Activated T-cell treated with anti-CD3 and anti-CD28 coated beads, Interleukin-2, amount 50 U/mL, for 4 hours (primary cell): Measurements from ENCODE around the gene CD7. TPM values are rescaled to one million over a fixed set of nuclear protein-coding genes. Genes with fewer than 3 reads are reported as not detected.

ENCODE experiments used
- ATAC-seq, 2 donors: fragments of 200-7000 bp; cut with Tn5 transposase; one replicate each; pipeline ENCODE4 v1.10.0; 2021
- DNase-seq: peaks from one replicate; pipeline ENCODE4 v3.0.0-alpha.2; 2020
- H3K27me3 Mint-ChIP-seq: one replicate; pipeline ENCODE4 v1.8.0; 2021; ENCODE audit warnings: low read depth, mixed read lengths
- H3K36me3 Mint-ChIP-seq: one replicate; pipeline ENCODE4 v1.8.0; 2022; ENCODE audit warnings: mixed read lengths; ENCODE audit not compliant: insufficient read depth
- H3K4me1 Mint-ChIP-seq: one replicate; pipeline ENCODE4 v1.8.0; 2021; ENCODE audit warnings: low read depth, mixed read lengths
- H3K4me3 Mint-ChIP-seq: one replicate; pipeline ENCODE4 v1.8.0; 2021; ENCODE audit warnings: mild to moderate bottlenecking, moderate library complexity, mixed read lengths
- H3K9me3 Mint-ChIP-seq: one replicate; pipeline ENCODE4 v1.8.0; 2021; ENCODE audit warnings: mixed read lengths
- total RNA-seq, 3 donors: library from RNA; stranded (reverse); gene quantifications; one replicate each; pipeline ENCODE4 v1.2.1, GENCODE V29; 2021

The CD7 gene
- total RNA-seq, 3 donors from 2014 or later, result 256 to 382 (median 364) TPM

DNA sequence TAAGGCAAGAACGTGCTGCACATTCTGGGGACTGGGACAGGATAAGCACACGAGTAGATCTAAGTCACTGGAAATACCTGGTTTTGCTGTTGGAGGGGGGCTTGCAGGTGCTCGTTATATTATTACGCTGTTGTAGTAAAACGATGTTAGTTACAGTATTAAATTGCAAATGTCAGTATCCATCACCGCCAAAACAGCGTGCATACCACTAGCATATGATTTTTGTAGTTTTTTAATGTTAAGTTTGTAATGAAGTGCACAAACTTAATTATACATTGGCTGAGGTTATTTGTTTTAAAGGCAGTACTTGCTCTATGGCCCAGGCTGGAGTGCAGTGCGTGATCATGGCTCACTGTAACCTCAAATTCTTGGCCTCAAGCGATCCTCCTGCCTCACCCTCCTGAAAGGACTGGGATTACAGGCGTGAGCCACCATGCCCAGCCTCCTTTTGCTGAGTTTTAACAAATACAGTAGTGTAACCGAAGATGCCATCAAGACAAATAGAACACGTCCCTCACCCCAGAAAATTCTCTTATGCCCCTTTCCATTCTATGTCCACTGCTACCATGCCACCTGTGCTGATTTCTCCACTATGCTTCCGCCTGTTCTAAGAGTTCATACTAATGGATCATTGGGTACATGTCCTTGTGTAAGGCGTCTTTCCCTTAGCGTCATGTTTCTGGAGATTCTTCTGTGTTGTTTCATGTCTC is 23.2 kb downstream of the CD7 start:
- H3K4me1 Mint-ChIP-seq, result peaks cover 50% of the 10 kb centered on the region
- peak overlapping the region; percentile 76 for H3K4me3 Mint-ChIP-seq
- no peaks in the 10 kb centered on the region for H3K36me3 Mint-ChIP-seq
- no peak for DNase-seq
- H3K9me3 Mint-ChIP-seq, result no peaks in the 10 kb centered on the region
- ATAC-seq, result no peak
- no peaks in the 10 kb centered on the region for H3K27me3 Mint-ChIP-seq

DNA sequence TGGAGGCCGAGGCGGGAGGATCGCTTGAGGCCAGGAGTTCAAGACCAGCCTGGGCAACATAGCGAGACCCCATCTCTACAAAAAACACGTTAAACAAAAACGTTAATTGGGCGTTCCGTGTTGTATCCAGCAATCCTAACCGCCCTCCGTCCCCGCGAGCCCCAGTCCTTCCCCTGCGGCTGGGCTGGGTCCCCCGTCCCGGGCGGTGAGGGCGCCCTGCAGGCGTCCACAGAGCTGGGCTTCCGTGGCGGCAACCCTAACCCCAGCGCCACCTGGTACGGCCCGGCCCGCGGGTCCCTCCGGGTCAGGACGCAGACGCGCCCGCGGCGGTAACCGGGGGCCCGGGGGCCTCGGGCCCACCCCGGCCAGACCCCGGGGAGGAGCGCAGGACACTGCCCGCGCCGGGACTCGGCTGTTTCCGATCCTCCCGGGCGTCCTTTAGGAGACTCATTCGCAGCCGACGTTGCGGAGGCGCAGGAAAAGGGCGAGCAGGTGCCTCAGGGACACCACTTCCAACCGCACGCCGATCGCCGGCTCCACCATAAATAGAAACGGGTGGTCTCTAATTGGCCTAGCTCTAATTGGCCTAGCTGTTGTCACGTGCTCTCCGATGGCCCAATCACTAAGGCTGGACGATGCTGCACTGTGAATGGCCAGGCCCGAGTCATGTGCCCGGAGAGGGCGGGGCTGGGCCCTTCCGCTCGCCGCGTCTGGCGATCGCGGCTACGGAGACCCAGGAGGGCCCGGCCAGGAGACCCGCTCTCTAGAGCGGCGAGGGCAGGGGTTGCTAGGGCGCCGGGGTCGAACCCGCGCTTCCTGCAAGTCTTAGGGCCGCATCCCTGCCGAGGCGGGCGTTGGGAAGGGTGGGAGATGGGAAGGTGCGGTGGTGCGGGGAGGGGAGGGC is 24.9 kb downstream of the CD7 start:
- H3K27me3 Mint-ChIP-seq, result no peaks in the 10 kb centered on the region
- peak; percentile 93 to 95 for ATAC-seq
- DNase-seq, result peak; percentile 88
- H3K36me3 Mint-ChIP-seq, result no peaks in the 10 kb centered on the region
- peak overlapping the region; percentile 86 for H3K4me3 Mint-ChIP-seq
- no peaks in the 10 kb centered on the region for H3K9me3 Mint-ChIP-seq
- peaks cover 39% of the 10 kb centered on the region for H3K4me1 Mint-ChIP-seq

DNA sequence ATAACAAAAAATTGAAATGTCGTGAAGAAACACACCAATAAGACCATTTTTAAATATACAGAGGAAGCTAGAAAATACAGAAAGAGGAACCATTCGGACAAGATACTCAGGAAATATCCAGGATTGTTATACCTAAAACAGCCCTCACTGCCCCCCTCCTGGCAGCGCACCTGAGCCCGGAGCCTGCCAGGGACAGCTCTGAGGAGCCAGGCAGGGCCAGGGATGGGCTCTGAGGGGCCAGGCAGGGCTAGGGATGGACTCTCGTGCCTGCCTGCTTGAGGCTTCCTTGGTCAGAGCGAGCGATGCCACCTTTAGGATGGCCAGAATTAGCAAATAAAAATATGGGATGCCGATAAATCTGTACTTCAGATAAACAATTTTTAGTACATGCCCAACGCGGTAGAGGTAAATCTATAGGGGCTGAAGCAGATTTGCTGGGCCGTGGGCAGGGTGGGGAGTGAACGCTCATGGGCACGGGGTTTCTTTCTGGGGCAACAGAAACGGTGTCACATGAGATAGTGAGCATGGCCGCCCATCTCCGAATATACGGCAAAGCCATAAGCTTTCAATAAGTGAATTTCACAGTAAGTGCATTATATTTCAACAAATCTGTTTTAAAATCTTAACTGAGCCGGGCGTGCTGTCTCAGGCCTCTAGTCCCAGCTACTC is 25.7 kb downstream of the CD7 start:
- Mint-ChIP-seq H3K27me3 (no peaks in the 10 kb centered on the region), H3K4me1 (peaks cover 32% of the 10 kb centered on the region), H3K36me3 (no peaks in the 10 kb centered on the region), H3K9me3 (no peaks in the 10 kb centered on the region), H3K4me3 (peak overlapping the region; percentile 68)
- DNase-seq (no peak), ATAC-seq (no peak)

DNA sequence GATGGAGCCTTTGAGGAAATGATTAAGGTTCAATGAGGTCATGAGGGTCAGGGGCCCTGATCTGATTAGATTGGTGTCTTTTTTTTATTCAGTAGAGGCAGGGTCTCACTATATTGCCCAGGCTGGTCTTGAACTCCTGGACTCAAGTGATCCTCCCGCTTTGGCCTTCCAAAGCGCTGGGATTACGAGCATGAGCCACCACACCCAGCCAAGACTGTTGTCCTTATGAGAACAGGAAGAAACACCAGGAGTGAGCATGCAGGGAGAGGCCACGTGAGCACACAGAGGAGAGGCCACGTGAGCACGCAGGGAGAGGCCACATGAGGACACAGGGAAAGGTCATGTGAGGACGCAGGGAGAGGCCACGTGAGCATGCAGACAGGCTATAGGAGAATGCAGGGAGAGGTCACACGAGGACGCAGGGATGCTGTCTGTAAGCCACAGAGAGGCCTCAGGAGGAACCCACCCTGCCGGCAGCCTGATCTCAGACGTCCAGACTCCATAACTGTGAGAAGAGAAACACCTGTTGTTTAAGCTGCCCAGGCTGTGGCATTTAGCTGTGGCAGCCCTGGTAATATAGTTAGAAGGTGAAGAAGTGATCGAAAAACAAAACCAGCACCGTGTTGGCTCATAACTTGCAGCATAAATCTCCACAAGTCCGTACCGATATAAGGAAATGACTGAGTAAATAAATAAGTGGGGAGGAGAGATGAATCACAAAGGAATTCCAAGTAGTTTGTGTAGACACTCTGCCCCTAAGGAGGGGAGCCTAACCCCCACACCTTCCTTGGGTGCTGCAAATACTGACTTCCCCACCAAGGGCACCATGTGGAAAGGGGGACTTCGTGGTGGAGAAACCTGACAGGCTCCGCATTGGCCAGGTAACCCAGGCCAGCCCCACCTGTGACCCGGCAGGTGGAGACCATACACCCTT is 29.3 kb downstream of the CD7 start:
- H3K27me3 Mint-ChIP-seq, result no peaks in the 10 kb centered on the region
- no peak overlapping the region for H3K4me3 Mint-ChIP-seq
- DNase-seq, result no peak
- H3K36me3 Mint-ChIP-seq, result no peaks in the 10 kb centered on the region
- no peak for ATAC-seq
- H3K9me3 Mint-ChIP-seq, result no peaks in the 10 kb centered on the region
- peaks cover 15% of the 10 kb centered on the region for H3K4me1 Mint-ChIP-seq

DNA sequence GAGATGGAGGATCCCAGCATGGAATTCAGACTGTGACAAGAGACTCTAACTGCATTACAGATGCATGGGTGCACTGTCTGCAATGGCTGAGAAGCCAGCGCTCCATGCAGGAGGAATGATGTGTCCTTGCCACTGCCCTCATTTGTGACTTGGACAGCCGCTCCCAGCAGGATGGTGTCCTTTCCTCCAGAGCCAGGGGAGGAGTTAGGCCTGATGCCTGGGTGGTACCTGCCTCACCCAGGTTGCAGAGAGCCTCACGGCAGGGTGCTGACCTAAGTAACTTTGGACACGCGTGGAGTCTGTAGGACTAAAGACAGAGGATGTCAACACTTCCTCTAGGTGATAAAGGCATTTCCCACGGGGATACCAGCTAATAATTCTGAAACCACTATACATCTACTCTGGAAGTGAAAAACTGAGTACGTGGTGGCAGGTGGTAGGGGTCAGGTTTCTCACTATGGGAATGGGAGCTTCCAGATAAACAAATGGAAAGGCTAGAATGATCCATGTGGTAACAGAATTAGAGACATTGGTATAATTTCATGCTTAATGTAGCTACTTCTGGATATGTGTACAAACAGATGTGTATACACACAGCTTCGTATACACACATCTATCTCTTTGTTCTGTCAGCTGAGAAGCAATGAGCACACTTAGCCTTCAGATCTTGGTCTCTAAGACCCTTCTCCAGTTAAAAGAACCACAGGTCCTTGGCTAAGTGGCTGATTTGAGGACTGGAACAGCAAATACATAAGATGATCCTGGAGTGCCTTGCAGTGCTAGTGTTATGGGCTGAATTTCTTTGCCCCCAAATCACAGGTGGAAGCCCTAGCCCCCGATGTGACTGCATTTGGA is 30.2 kb downstream of the CD7 start:
- H3K4me1 Mint-ChIP-seq, result peaks cover 15% of the 10 kb centered on the region
- H3K36me3 Mint-ChIP-seq, result no peaks in the 10 kb centered on the region
- ATAC-seq (no peak), DNase-seq (no peak)
- H3K4me3 Mint-ChIP-seq, result no peak overlapping the region
- no peaks in the 10 kb centered on the region for H3K9me3 Mint-ChIP-seq
- no peaks in the 10 kb centered on the region for H3K27me3 Mint-ChIP-seq

DNA sequence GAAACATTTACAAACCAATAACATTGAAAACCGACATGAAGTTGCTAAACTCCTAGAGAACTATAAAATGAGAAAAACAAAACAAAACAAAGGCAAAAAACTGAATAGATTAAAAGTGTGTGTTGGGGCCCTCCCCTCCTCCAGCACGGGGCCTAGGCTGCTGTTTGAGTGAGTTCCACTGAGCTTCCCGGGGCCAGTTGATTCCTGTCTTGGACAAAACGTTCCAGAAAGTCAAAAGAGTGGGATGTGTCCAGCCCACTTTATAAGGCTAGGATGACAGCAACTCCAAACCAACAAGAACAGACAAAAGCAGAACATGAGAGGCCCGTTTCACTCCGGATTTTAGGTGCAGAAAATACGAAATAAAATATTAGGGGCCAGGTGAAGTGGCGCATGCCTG is 32.3 kb downstream of the CD7 start:
- Mint-ChIP-seq H3K27me3 (no peaks in the 10 kb centered on the region), H3K4me3 (no peak overlapping the region), H3K36me3 (no peaks in the 10 kb centered on the region), H3K4me1 (peaks cover 23% of the 10 kb centered on the region), H3K9me3 (no peaks in the 10 kb centered on the region)
- no peak for ATAC-seq
- no peak for DNase-seq

DNA sequence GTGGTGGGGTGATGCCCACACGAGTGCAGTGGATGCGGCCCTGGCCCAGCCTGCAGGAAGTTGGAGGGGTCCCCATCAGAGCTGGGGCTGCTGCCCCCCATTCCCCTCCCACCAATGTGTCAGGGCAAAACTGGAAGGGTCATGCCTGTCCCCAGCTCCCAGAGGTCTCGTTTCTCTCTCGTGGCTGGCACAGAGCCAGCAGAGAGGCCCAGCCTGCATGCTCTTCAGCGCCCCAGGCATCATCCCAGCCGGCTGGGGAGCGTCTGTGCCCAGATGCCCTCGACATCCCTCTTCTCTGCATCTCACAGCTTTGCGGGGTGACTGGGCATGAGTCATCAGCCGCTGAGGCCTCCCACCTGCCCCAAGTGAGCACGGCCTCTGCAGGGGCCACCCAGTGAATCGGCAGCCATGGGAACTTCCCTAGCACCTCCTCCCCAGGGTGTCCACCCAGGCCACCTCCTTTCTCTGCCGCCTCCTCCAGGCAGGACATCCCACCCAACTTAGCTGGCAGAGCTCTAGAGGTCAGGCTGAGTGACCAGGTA is 34.1 kb downstream of the CD7 start:
- H3K27me3 Mint-ChIP-seq, result no peaks in the 10 kb centered on the region
- H3K9me3 Mint-ChIP-seq, result no peaks in the 10 kb centered on the region
- ATAC-seq (peak; percentile 81 to 89), DNase-seq (peak; percentile 32)
- no peak overlapping the region for H3K4me3 Mint-ChIP-seq
- H3K4me1 Mint-ChIP-seq, result peaks cover 22% of the 10 kb centered on the region
- no peaks in the 10 kb centered on the region for H3K36me3 Mint-ChIP-seq

DNA sequence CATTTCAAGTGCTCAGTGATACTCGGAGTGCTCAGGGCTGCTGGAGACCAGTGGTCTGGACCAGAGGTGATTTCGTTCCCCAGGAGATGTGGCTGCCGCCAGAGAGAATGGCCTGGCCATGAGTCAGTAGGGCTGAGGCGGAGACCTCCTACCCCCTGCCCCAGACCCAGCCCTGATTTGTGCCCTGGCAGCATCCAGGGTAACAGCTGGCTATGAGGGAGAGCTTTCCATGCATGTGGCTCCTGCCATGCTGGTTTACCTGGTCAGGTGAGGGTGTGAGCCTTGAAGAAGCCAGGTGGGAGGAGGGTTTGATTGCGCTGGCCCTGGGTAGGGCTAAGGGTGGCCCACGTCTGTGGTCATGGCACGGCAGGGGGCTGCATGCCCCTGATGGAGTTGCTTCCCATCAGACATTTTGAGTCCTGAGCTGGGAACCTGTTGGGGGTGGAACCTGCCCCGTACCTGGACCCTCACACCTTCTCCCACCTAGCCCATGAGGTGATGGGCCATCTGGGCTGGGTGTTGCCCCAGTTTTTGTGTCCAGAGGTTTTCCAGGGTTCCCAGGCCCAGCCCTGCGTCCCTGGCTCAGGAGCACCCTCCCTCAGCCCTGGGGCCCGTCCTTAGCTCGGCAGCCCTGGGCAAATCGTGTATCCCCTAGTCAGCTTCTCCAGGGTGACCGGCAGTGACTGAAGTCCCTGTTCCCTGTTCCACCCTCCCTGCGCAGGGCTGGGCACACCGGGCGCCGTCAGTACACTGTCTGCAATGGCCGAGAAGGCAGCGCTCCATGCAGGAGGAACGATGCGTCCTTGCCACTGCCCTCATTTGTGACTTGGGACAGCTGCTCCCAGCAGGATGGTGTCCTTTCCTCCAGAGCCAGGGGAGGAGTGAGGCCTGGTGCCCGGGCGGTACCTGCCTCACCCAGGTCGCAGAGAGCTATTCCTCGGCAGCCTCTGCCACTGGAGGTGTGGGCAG is 34.9 kb downstream of the CD7 start:
- Mint-ChIP-seq H3K9me3 (no peaks in the 10 kb centered on the region), H3K27me3 (no peaks in the 10 kb centered on the region), H3K36me3 (no peaks in the 10 kb centered on the region), H3K4me1 (peaks cover 22% of the 10 kb centered on the region), H3K4me3 (no peak overlapping the region)
- ATAC-seq (peak in 1 of 2 donors; percentile 26), DNase-seq (no peak)

DNA sequence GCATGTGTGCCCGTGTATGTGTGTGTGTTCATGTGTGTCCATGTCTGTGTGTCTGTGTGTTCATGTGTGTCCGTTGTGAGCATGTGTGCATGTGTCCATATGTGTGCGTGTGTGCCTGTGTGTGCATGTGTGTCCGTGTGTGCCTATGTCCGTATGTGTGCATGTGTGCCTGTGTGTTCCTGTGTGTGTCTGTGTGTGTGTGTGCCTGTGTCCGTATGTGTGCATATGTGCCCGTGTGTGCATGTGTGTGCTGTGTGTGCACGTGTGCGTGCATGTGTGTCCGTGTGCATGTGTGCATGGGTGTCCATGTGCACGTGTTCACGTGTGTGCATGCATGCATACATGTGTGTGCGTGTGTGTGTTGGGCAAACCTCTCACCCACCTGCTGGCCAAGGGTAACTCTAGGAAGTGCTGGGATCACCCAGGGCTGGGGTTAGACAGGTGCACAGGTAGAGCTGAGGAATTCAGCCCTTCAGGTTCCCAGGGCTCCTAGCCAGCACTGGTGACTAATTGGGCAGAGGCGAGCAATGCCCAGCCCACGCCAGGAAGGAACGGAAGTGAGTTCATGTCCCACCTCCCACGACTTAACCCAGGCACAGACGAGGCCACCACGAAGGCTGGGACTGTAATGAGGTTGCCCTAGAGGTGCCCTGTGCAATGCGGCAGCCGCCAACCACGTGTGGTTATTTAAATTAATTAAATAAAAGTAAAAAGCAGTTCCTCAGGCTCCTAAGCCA is 35.7 kb downstream of the CD7 start:
- Mint-ChIP-seq H3K4me1 (peaks cover 22% of the 10 kb centered on the region), H3K9me3 (no peaks in the 10 kb centered on the region), H3K27me3 (no peaks in the 10 kb centered on the region), H3K4me3 (no peak overlapping the region), H3K36me3 (no peaks in the 10 kb centered on the region)
- ATAC-seq, result peak; percentile 80 to 84
- DNase-seq, result peak; percentile 35

DNA sequence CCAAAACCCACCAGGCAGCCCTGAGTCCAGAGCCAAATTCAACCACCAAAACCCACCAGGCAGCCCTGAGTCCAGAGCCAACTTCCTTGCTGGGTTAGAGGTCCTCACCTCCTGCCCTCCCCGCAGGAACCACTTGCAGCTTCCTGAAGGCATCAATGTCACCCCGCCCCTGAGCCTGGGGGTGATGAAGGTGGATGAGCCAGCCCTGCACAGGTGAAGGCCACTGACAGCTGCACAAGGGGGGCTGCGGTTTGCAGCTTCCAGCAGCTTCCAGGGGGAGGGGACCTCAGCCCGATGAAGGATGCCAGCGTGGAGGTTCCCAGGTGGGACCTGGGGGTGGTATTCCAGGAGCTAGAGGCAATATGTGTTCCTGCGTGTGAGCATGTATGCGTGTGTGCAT is 36.3 kb downstream of the CD7 start:
- Mint-ChIP-seq H3K36me3 (no peaks in the 10 kb centered on the region), H3K4me1 (peaks cover 22% of the 10 kb centered on the region)

DNA sequence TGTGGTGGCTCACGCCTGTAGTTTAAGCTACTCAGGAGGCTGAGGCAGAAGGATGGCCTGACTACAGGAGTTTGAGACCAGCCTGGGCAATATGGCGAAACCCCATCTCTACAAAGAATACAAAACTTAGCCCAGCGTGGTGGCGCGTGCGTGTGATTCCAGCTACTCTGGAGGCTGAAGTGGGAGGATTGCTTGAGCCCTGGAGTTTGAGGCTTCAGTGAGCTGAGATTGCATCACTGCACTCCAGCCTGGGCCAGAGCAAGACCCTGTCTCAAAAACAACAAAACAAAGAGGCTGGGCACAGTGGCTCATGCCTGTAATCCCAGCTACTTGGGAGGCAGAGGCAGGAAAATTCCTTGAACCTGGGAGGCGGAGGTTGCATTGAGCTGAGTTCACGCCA is 36.9 kb downstream of the CD7 start:
- no peaks in the 10 kb centered on the region for H3K27me3 Mint-ChIP-seq
- DNase-seq, result no peak
- no peak for ATAC-seq
- H3K9me3 Mint-ChIP-seq, result no peaks in the 10 kb centered on the region
- peaks cover 22% of the 10 kb centered on the region for H3K4me1 Mint-ChIP-seq
- no peaks in the 10 kb centered on the region for H3K36me3 Mint-ChIP-seq
- H3K4me3 Mint-ChIP-seq, result no peak overlapping the region

More for the DNA sequence above, 36.3 kb downstream of the CD7 start:
- Mint-ChIP-seq H3K27me3 (no peaks in the 10 kb centered on the region), H3K4me3 (no peak overlapping the region), H3K9me3 (no peaks in the 10 kb centered on the region)
- ATAC-seq, result no peak
- no peak for DNase-seq
